NCI-H2171 treated with DMSO at 0.1 percent for 48 hours (cell line): ENCODE measurements around the gene RALY.
"Not testable (repeated sequence)": the region's sequence is repeated elsewhere in the genome, so short reads cannot be mapped to it uniquely, and the experiment has no call there.

Experiments used
- DNase-seq: peaks from one replicate; lab custom pipeline; 2025; lab: John Stamatoyannopoulos, UW

RALY gene

DNA sequence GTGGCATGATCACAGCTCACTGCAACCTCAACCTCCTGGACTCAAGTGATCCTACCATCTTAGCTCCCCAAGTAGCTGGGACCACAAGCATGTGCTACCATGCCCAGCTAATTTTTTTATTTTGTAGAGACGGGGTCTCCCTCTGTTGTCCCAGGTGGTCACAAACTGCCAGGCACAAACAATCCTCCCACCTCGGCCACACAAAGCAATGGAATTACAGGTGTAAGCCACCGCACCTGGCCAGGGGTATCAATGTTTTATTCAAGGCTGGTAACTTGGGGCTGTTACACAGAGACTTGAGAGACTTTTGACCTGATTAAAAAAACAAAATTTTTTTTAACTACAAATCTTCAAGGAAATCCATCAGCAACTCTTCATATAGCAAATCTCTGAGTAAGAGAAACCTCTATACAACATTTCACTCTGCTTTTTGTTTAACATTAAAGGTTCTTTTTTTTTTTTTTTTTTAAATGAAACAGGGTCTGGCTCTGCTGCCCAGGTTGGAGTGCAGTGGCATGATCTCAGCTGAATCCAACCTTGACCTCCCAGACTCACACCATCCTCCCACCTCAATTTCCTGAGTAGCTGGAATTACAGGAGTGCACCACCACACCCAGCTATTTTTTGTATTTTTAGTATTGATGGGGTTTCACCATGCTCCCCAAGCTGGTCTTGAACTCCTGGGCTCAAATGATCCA is 112.4 kb downstream of the RALY start:
- DNase-seq: no peak

DNA sequence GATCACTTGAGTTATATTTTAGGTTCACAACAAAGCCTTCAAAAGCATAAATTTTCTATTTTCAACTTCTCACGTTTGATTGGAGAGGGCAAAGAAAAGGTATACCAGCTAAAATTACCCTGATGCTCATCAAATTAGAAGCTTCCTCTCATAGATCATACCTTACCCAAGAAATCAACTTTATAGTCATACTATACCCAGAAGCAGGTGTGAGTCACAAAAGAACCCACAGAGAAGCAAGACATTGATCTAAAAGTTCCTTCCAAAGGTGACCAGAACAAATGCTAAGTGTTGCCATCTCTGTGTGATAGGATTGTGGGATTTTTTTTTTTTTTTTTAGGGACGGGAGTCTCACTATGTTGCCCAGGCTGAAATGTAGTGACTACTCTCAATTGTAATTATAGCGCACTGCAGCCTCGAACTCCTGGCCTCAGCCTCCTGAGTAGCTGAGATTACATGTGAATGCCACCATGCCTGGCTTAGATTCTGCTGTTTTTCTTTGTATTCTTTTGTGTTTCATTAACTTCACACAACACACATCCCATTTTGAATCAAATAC is 115.0 kb downstream of the RALY start:
- no peak for DNase-seq

DNA sequence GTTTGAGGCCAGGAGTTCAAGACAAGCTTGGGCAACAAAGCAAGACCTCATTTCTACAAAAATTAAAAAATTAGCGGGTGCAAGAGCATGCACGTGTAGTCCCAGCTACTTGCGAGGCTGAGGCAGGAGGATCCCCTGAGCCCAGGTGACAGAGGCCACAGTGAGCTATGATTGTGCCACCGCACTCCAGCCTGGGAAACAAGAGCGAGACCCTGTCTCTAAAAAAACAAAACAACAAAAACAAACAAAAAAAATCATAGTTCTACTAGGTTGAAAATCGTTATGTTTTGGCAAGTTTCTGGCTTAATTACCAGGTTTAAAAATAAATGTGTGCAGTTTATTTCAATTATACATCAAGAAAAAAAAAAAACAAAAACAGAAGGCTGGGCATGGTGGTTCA is 115.7 kb downstream of the RALY start:
- DNase-seq: no peak

DNA sequence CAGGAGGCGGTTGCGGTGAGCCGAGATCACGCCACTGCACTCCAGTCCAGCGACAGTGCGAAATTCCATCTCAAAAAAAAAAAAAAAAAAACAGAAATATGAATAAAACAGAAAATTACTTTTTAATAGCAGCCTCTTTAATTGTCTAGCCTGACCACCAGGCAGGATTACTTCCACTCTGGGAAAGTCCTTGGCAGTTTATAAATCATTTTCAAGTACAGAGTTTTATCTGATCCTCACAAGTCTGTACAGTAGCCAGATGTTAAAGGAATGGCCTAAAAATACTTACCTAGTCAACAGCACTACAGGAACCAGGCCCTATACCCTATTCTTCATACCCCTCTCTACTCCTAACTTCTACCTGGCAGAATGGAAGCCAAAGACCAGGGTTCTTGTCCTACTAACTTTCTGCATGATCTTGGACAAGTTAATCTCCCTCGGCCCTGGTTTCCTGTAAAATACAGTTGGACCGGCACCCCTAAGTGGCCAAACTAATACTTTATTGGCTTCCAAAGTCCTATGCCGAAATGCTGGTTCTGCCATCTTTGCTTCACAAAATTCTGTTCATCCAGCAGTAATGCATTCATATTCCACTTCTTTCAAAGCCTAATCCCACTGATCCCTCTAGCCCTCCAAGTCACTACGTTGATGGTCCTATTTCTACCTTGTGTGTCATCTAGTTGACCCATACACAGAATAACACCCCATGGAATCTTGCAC is 116.5 kb downstream of the RALY start:
- DNase-seq: no peak

DNA sequence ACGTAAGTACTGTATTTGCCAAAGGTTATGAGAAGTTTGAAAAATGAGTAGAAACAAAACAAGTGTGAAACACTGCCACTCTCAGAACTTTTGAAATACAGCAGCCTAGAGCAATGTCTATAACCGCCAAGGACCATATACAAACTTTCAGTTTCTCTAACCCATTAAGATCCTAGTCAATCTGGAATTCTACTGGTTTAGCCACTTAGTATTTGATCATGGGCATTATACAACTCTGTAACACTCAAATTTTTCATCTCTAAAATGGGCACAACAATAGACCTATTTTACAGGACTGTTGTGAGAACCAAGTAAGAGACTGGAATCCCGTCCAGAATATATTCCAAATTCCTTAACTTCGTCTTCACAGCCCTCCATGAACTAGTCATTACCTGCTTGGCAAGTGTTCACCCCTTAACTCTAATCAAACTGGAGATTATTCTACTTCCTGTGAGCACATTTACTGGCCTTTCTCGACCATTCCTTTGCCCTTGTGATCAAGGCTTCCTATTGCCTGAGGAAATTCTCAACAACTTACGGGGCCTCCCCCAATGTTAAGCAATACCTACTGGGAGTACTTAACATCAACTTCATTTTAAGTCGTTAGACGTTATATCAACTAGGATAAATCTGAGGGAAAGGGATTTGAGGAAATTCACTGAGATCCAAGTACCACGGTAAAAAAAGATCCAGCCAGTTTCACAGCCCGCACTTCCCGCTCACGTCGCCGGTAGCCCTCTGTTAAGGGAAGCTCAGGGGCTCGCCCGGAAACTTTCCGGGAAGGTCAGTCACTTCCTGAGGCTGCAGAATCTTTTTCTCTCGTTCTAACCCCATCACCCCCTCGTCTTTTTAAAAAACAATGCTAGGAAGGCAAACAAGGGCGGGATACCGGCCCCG is 117.3 kb downstream of the RALY start:
- DNase-seq: peak; percentile 17

DNA sequence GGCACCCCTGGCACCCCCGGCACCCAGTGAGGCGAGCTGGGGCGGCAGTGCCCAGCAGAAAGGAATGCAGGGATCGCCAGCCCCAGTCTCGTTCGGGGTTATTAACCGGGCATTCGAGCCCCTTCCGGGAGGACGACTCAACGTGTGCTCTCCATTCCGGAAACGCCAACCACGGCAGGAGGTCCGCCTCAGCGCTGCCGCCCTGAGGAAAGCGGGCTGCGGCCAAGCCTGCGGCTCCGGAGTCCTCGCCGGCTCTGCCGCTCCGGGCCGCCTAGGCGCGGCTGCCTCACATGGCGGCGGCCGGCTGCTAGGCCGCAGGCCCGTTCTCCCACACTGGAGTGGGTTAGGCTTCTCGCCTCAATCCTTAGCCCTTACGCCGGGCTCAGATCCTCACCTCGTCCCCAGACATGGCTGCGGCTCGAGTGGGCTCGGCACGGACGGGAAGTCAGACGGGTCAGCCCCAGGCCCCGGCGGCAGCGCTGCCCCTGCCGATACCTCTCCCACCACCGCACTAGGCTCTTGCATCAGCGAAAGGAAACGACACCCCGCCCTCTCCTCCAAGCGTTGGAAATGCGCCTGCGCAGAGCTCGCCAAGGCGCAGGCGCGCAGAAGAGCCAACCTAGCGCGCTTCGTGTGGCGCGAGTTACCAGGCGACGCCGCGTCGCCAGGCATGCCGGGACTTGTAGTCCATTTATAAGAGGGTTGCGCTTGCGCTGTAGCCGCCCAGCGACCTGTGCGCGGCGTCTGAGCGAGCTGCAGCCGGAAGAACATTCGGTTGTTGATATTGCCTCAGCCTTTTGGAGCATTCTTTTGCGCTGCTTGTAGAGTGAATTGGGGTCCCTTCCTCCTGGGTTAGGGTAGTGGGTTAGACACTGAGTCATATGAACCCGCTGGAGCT is 118.2 kb downstream of the RALY start, which contains the start of gene EIF2S2:
Gene EIF2S2, minus strand, starts transcription at position 542 of the 898 bp plus-strand sequence. Its CDS starts 133 bp downstream, at position 409.
- DNase-seq: peak; percentile 99

DNA sequence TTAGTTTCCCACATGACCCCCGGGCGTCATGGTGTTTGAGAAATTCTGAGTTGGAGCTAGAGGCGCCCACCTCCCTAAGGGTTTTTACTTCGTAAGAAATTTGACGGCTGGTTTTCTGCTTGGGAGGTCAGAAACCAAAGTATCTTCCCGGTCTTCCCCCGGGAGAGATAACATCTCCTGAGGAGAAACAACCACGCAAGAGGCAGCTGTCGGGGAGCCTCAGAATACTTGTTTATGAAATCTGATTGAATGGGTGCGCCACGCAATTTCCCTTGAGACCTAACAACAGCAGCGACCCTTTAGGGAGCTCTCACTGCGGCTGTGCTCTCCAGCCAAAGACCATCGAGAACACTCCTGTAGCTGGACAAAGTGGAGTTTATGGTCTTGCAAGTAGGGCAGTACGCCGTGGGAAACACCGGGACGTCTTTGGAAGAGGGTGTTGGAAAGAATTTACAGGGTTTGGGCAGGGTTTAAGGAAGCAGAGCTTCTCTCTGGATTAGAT is 118.9 kb downstream of the RALY start:
- peak; percentile 91 for DNase-seq

DNA sequence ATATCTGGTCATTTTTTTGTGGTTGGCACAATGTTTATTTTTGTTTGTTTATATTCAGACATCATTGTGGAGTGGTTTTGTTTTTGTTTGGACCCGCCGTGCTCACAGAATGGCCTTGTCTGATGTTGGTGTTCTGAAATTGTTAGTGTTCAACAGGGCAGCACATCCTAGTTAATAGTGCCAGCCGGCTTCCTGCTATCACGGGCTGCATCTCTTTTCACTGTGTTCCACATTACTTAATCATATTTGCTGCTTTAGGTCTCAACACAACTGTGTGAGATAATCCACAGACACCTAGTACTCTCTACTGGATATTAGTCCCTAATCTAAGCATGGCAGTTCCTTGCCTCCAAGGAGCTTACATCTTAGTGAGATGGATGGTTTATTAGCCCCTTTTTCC is 121.1 kb downstream of the RALY start:
- no peak for DNase-seq

DNA sequence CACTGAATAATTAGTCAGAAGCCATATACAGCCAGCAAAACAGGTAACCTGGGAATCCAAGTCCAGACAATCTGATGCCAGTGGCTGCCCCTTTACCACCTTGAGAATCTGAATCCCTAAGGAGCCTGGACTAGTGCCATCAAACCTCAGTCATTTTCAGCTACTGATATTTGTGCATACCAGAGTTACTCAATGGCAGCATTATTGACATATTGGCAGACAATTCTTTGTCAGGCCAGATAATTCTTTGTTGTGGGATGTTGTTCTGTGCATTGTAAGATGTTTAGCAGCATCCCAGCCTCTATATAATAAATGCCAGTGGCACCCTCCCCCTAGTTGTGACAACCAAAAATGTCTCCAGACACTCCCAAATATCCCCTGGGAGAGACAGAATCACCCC is 121.5 kb downstream of the RALY start:
- no peak for DNase-seq

DNA sequence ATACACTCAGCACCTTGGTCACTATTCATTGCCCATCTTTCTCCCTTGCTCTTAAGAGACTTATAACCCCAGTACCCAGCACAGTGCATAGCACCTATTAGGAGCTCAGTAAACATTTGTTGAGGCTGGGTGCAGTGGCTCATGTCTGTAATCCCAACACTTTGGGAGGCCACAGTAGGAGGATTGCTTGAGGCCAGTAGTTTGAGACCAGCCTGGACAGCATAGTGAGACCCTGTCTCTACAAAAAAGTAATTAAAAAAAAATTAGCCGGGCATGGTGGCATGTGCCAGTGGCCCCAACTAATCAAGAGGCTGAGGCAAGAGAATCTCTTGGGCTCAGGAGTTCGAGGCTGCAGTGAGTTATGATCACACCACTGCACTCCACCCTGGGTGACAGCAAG is 126.5 kb downstream of the RALY start:
- no peak for DNase-seq

DNA sequence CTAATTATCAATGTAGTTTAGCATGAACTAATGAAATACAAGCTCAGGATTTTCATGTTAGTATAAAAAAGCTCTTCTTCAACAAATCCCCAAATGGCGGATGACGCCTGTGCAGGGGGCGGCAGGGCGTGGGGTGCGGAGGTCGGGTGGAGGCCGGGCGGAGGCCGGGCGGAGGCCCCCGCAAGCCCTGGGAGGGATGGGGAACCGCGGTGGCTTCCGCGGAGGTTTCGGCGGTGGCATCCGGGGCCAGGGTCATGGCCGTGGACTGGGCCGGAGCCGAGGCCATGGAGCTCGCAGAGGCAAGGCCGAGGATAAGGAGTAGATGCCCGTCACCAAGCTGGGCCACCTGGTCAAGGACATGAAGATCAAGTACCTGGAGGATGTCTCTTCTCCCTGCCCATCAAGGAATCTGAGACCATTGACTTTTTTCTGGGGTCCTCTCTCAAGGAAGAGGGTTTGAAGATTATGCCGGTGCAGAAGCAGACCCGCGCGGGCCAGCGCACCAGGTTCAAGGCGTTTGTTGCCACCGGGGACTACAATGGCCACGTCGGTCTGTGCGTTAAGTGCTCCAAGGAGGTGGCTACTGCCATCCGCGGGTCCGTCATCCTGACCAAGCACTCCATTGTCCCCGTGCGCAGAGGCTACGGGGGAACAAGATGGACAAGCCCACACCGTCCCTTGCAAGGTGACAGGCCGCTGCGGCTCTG is 128.7 kb downstream of the RALY start:
- DNase-seq: no peak

DNA sequence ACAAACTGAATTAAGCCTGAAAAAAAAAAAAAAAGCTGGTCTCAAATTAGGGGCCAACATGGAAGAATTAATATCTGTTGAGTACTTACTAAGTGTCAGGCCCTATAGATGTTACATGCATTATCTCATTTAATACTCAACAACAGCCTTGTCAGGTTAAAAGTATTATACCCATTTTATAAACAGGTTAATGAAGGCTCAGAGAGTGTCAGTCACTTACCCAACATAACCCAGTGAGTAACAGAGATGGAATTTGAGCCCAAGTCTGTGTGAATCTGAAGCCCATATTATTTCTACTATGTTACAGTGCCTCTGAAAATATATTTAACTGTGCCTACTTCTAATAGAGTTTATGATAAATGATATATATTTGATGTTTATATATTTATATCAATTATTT is 129.6 kb downstream of the RALY start:
- no peak for DNase-seq

DNA sequence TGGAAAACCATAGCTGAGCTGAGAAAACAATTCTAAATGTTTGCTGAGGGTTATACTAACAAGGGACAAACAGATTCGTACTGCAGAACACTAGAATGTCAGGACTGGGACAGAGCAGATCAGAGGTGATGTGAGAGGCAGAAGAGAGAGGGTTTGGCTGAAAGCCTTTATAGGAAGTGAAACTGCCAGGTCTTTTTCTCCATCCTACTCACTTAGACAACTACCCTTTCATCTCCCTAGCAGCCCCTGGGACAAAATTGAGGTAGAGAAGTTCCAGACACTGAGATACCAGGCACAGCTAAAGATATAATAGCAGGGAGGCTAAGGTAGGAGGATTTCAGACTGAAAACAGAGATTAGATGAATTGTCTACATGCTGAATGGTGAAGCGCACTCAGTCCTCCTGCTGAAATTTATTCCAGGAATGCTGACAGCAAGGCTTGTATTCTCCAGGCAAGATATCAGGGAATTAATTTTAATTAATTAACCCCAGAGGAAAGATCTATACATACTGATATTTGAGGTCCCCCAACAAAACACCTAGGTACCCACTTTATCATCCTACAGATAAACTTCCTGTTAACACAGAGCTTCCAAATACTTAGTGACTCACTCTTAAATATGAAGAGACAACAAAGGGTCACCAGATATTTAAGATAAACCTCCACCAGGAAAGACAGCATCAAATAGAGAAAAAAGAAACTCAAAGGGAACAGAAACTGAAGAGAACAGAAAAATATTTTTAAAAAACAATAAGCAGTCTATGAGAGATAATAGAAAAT is 130.9 kb downstream of the RALY start:
- DNase-seq: no peak

DNA sequence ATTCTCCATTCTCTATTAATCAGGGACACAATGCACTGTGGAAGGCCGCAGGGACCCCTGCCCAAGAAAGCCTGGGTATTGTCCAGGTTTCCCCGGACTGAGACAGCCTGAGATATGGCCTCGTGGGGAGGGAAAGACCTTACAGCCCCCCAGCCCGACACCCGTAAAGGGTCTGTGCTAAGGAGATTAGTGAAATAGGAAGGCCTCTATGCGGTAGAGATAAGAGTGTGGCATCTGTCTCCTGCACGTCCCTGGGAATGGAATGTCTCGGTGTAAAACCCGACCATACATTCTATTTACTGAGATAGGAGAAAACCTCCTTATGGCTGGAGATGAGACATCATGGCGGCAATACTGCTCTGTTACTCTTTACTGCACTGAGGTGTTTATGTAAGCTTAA is 134.1 kb downstream of the RALY start:
- DNase-seq: no peak

DNA sequence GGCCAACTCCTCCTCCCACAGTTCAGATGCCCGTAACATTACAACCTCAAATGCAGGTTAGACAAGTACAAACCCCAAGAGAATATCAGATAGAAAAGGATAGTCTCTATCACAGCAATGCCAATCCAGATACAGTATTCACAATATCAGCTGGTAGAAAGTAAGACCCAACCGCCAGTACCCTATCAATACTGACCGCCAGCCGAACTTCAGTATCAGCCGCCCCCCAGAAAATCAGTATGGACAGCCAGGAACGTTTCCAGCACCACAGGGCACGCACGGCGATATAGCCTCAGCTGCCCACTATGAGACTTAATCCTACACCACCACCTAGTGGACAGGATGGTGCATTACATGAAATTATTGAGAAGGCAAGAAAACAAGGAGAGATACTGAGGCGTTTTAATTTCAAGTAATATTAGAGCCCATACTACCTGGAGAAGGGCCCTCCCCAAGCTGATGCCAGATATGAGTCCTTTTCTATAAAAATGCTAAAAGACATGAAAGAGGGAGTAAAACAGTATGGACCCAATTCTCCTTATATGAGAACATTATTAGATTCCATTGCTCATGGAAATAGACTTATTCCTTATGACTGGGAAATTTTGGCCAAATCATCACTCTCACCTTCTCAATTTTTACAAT is 135.9 kb downstream of the RALY start:
- peak; percentile 83 for DNase-seq

DNA sequence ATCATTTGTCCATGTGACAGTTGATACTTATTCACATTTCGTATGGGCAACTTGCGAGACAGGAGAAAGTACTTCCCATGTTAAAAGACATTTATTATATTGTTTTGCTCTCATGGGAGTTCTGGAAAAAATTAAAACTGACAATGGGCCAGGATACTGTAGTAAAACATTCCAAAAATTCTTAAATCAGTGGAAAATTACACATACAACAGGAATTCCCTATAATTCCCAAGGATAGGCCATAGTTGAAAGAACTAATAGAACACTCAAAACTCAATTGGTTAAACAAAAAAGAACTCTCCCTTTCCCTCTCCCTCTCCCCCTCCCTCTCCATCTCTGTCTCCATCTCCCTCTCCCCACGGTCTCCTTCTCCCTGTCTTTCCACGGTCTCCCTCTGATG is 137.8 kb downstream of the RALY start:
- no peak for DNase-seq

DNA sequence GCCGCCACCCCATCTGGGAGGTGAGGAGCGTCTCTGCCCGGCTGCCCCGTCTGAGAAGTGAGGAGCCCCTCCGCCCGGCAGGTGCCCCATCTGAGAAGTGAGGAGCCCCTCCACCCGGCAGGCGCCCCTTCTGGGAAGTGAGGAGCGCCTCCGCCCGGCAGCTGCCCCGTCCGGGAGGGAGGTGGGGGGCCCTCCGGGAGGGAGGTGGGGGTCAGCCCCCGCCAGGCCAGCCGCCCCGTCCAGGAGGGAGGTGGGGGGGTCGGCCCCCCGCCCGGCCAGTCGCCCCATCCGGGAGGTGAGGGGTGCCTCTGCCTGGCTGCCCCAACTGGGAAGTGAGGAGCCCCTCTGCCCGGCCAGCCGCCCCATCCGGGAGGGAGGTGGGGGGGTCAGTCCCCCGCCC is 138.8 kb downstream of the RALY start:
- DNase-seq: not testable (repeated sequence)

DNA sequence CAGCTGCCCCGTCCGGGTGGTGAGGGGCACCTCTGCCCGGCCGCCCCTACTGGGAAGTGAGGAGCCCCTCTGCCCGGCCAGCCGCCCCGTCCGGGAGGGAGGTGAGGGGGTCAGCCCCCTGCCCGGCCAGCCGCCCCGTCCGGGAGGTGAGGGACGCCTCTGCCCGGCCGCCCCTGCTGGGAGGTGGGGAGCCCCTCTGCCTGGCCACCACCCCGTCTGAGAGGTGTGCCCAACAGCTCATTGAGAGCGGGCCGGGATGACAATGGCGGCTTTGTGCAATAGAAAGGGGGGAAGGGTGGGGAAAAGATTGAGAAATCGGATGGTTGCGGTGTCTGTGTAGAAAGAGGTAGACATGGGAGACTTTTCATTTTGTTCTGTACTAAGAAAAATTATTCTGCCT is 139.2 kb downstream of the RALY start:
- not testable (repeated sequence) for DNase-seq

DNA sequence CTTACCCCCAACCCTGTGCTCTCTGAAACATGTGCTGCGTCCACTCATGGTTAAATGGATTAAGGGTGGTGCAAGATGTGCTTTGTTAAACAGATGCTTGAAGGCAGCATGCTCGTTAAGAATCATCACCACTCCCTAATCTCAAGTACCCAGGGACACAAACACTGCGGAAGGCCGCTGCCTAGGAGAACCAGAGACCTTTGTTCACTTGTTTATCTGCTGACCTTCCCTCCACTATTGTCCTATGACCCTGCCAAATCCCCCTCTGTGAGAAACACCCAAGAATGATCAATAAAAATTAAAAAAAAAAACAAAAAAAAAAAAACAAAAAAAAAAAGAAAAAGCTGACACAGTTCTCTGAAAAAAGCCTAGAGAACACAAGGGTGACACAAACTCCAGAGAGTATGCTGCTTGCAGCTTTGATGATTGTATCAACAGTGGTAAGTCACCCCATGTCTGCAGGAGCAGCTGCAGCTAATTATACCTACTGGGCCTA is 139.7 kb downstream of the RALY start:
- DNase-seq: not testable (repeated sequence)
